Mesendoderm (in vitro differentiated cells): ENCODE data around the gene CELF5.

Experiments
- DNase-seq: peaks from one replicate; pipeline ENCODE4 v3.0.0; 2013
- H2AK5ac ChIP-seq: 2 replicates; pipeline ENCODE4 v1.6.1; 2013; ENCODE audit warnings: low read length, inconsistent platforms
- H2BK120ac ChIP-seq: 2 replicates; pipeline ENCODE4 v1.6.1; 2013; ENCODE audit warnings: low read depth, mild to moderate bottlenecking, low read length, moderate library complexity, mixed read lengths
- H2BK15ac ChIP-seq: replicated peaks from 2 replicates; pipeline ENCODE4 v1.6.1; 2013; ENCODE audit warnings: low read depth, mild to moderate bottlenecking, moderate library complexity
- H2BK5ac ChIP-seq: 2 replicates; pipeline ENCODE4 v1.6.1; 2013; ENCODE audit warnings: low read length, inconsistent platforms
- H3K18ac ChIP-seq: 2 replicates; pipeline ENCODE4 v1.6.1; 2013; ENCODE audit warnings: mild to moderate bottlenecking, low read length, mixed read lengths
- H3K23ac ChIP-seq: one replicate; pipeline ENCODE4 v1.6.1; 2013; ENCODE audit warnings: low read length
- H3K27ac ChIP-seq: 2 replicates; pipeline ENCODE4 v1.5.1; 2013; ENCODE audit warnings: low read depth, mild to moderate bottlenecking, inconsistent platforms, low read length, moderate library complexity
- H3K27me3 ChIP-seq: 2 replicates; pipeline ENCODE4 v1.6.1; 2013; ENCODE audit warnings: low read length, control low read depth, mild to moderate bottlenecking, inconsistent platforms; ENCODE audit not compliant: insufficient read depth, poor library complexity
- H3K36me3 ChIP-seq: 2 replicates; pipeline ENCODE4 v1.6.1; 2013; ENCODE audit warnings: low read length, inconsistent platforms; ENCODE audit not compliant: control insufficient read depth, insufficient read depth
- H3K4ac ChIP-seq: one replicate; pipeline ENCODE4 v1.6.1; 2013; ENCODE audit warnings: low read depth, mild to moderate bottlenecking, low read length, moderate library complexity
- H3K4me1 ChIP-seq: 2 replicates; pipeline ENCODE4 v1.6.1; 2013; ENCODE audit warnings: low read depth, low read length, inconsistent platforms; ENCODE audit not compliant: control insufficient read depth
- H3K4me2 ChIP-seq: 2 replicates; pipeline ENCODE4 v1.6.1; 2013; ENCODE audit warnings: low read length
- H3K4me3 ChIP-seq: 2 replicates; pipeline ENCODE4 v1.5.1; 2013; ENCODE audit warnings: mild to moderate bottlenecking, low read length
- H3K56ac ChIP-seq: one replicate; pipeline ENCODE4 v1.6.1; 2013; ENCODE audit warnings: low read length
- H3K79me1 ChIP-seq: 2 replicates; pipeline ENCODE4 v1.6.1; 2013; ENCODE audit warnings: low read length, inconsistent platforms
- H3K79me2 ChIP-seq: 2 replicates; pipeline ENCODE4 v1.6.1; 2013; ENCODE audit warnings: mild to moderate bottlenecking, low read length; ENCODE audit not compliant: control insufficient read depth, insufficient read depth
- H3K9ac ChIP-seq: 2 replicates; pipeline ENCODE4 v1.6.1; 2013; ENCODE audit warnings: low read length, inconsistent platforms
- H4K5ac ChIP-seq: one replicate; pipeline ENCODE4 v1.6.1; 2013; ENCODE audit warnings: low read length
- H4K8ac ChIP-seq: one replicate; pipeline ENCODE4 v1.6.1; 2013; ENCODE audit warnings: low read depth, mild to moderate bottlenecking, control low read depth, low read length, moderate library complexity
- WGBS: extraction: QIAGEN DNeasy Blood & Tissue Kit; methylation state at CpG from one replicate; pipeline ENCODE4 v1.1.7; 2013; ENCODE audit warnings: low lambda C conversion rate, missing lambda C conversion rate; ENCODE audit not compliant: insufficient coverage; ENCODE audit errors: extremely low coverage; 5-methylcytosine and 5-hydroxymethylcytosine counted together

The CELF5 gene

DNA sequence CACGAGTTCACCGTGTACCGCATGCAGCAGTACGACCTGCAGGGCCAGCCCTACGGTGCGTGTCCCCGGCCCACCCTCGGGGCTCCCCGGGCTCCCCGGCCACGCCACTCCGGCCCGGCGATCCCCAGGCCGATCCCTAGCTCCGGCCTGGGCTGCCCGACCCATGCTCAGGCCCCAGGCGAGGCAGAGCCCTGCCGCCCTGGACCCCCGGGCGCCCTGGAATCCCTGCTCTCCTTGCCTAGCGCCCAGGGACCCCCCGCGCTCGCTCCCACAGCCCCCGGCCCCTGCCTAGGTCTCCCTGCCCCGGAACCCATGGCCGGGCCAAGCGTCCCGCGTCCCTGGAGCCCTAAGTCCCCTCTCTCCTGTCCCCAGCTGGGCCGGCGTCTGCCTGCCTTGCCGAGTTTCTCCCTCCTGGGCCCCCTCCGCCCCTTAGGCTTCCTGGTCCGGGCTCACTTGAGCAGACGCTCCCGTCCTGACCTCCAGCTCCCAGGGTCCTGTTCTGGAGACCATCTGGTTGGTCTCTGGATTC is 38.2 kb upstream of the CELF5 start:
- Histone ChIP-seq H3K36me3 (no peaks in the 10 kb centered on the region), H2AK5ac (no peak overlapping the region), H3K4ac (no peak overlapping the region), H2BK5ac (no peak overlapping the region), H4K8ac (no peak overlapping the region), H3K27me3 (no peaks in the 10 kb centered on the region), H3K4me2 (peak overlapping the region; percentile 87), H3K4me1 (peaks cover 3% of the 10 kb centered on the region), H3K23ac (no peak overlapping the region), H3K79me1 (peaks cover 18% of the 10 kb centered on the region), H3K56ac (peak overlapping the region; percentile 99), H2BK120ac (no peak overlapping the region), H3K4me3 (peak overlapping the region; percentile 92), H2BK15ac (no peak overlapping the region), H3K9ac (peak overlapping the region; percentile 96), H3K27ac (no peak overlapping the region), H3K18ac (peak overlapping the region; percentile 5), H3K79me2 (peaks cover 51% of the 10 kb centered on the region), H4K5ac (no peak overlapping the region)
- no CpG with 5 or more reads among the region's 38 CpGs for WGBS
- no peak for DNase-seq

DNA sequence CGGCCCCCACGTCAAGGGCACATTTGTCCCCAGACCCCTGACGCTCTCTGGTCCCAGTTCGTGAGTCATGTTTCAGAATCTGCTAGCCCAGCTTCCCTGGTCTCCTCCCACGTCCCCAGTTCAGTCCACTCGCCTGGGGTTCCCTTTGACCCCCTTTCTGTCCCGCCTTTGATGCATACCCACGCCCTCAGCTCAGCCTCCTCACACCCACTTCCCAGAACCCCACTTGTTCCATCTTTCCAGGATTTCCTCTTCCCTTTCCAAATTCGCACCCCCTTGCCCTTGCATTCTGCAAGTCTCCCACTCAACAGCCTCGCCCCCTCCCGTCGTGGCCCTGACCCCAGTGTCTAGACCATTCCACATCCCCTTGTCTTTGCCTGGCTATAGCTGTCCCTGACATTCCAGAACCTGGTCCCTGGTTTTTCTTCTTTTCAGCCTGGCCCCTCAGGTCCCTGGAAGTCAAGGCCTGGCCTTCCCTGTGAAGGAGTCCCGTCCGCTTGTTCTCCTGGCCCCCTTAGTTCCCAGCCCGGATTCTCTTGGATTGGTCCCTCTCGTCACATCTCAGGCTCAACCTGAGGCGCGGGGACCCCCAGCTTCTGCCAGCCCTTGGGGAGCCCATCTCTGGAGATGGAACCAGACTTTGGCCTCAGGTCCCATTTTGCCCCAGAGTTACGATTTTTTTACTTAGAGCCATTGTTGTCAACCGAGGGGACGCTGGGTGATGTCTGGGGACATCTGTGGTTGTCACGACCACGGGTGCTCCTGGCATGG is 37.4 kb upstream of the CELF5 start:
- no peak overlapping the region for H3K27ac ChIP-seq
- no peak overlapping the region for H3K18ac ChIP-seq
- H2AK5ac ChIP-seq: no peak overlapping the region
- no peaks in the 10 kb centered on the region for H3K27me3 ChIP-seq
- no CpG with 5 or more reads among the region's 23 CpGs for WGBS
- H3K4me1 ChIP-seq: peaks cover 3% of the 10 kb centered on the region
- H2BK120ac ChIP-seq: no peak overlapping the region
- DNase-seq: no peak
- peak overlapping the region; percentile 99 for H3K56ac ChIP-seq
- no peak overlapping the region for H4K5ac ChIP-seq
- H3K79me1 ChIP-seq: peaks cover 19% of the 10 kb centered on the region
- H3K4me2 ChIP-seq: peak overlapping the region; percentile 87
- peak overlapping the region; percentile 92 for H3K4me3 ChIP-seq
- no peak overlapping the region for H2BK15ac ChIP-seq
- peak overlapping the region; percentile 96 for H3K9ac ChIP-seq
- H3K36me3 ChIP-seq: no peaks in the 10 kb centered on the region
- H2BK5ac ChIP-seq: no peak overlapping the region
- no peak overlapping the region for H3K4ac ChIP-seq
- H3K23ac ChIP-seq: no peak overlapping the region
- peaks cover 56% of the 10 kb centered on the region for H3K79me2 ChIP-seq
- H4K8ac ChIP-seq: no peak overlapping the region

- H3K9ac ChIP-seq: peak overlapping the region; percentile 13
- no CpG with 5 or more reads among the region's 36 CpGs for WGBS
- peak overlapping the region; percentile 7 for H3K56ac ChIP-seq
- peaks cover 56% of the 10 kb centered on the region for H3K79me2 ChIP-seq
- H2BK5ac ChIP-seq: no peak overlapping the region
- H3K4me3 ChIP-seq: no peak overlapping the region
- no peaks in the 10 kb centered on the region for H3K36me3 ChIP-seq
- H3K27ac ChIP-seq: no peak overlapping the region
- no peak overlapping the region for H3K18ac ChIP-seq
- H3K4ac ChIP-seq: no peak overlapping the region
- no peak for DNase-seq
- H3K4me2 ChIP-seq: no peak overlapping the region
- H4K8ac ChIP-seq: no peak overlapping the region
- no peak overlapping the region for H2BK120ac ChIP-seq
- H3K79me1 ChIP-seq: peaks cover 19% of the 10 kb centered on the region
- H3K23ac ChIP-seq: no peak overlapping the region
- no peaks in the 10 kb centered on the region for H3K27me3 ChIP-seq
- H3K4me1 ChIP-seq: peaks cover 3% of the 10 kb centered on the region
- no peak overlapping the region for H2AK5ac ChIP-seq
- no peak overlapping the region for H2BK15ac ChIP-seq
- no peak overlapping the region for H4K5ac ChIP-seq
Measured at GRCh38 chr19:3187662-3188511, 36.6 kb upstream of the CELF5 start.

DNA sequence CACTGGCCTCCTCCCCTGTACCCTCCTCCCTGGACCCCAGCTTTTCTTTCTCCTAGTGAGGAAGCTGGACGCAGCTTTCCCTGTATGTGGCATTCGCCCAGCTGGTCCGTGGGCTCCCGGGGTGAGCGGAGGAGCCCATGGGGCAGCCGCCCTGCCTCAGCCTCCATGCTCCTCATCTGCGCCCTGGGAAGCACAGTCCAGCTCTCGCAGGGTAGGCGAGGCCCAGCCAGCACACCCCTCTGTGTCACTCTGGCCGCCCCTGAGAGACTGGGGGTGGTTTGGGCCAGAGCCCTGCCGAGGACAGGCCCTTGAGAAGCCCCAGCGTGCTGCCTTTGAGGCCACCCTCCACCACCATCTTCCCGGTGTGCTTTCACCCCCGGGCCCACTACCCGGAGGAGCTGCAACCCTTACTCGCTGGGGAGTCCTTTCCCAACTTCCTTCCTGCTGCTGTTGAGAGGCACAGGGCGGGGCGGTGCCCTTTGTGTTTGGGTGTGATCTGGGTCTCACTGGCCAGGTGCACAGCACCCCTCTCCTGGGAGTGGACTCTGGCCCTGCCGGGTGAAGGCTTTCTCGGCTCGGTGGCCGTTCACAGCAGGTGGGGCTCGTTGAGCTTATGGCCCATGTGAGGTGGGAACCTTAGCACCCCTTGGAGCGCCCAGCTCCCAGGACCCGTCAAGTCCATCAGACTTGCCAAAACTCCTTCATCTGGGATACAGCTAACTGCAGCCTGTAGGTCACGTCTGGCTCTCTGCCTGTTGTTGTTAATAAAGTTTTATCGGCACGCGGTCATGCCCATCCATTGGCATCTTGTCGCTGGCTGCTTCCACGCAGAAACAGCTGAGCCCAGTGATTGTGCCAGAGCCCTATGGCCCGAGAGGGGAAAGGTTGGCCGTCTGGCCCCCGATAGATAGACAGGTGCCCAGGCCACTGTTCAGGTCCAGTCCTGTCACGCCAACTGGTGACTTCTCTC is 35.5 kb upstream of the CELF5 start:
- Histone ChIP-seq H2AK5ac (no peak overlapping the region), H2BK120ac (no peak overlapping the region), H3K4ac (no peak overlapping the region), H3K9ac (no peak overlapping the region), H3K4me3 (no peak overlapping the region), H4K5ac (no peak overlapping the region), H2BK15ac (no peak overlapping the region), H3K27ac (no peak overlapping the region), H3K79me2 (peaks cover 56% of the 10 kb centered on the region), H3K23ac (no peak overlapping the region), H3K36me3 (no peaks in the 10 kb centered on the region), H2BK5ac (no peak overlapping the region), H3K56ac (no peak overlapping the region), H3K27me3 (no peaks in the 10 kb centered on the region), H4K8ac (no peak overlapping the region), H3K4me2 (no peak overlapping the region), H3K18ac (no peak overlapping the region), H3K79me1 (peaks cover 24% of the 10 kb centered on the region), H3K4me1 (peaks cover 3% of the 10 kb centered on the region)
- no CpG with 5 or more reads among the region's 35 CpGs for WGBS
- no peak for DNase-seq

GRCh38 chr19:3189702-3190469 is 34.6 kb upstream of the CELF5 start:
- Histone ChIP-seq H3K4me3 (no peak overlapping the region), H2AK5ac (no peak overlapping the region), H4K8ac (no peak overlapping the region), H3K79me1 (peaks cover 24% of the 10 kb centered on the region), H3K18ac (no peak overlapping the region), H3K56ac (no peak overlapping the region), H2BK15ac (no peak overlapping the region), H3K36me3 (no peaks in the 10 kb centered on the region), H2BK120ac (no peak overlapping the region), H3K9ac (no peak overlapping the region), H4K5ac (no peak overlapping the region), H3K79me2 (peaks cover 56% of the 10 kb centered on the region), H3K23ac (no peak overlapping the region), H3K27me3 (no peaks in the 10 kb centered on the region), H3K4ac (no peak overlapping the region), H3K27ac (no peak overlapping the region), H3K4me2 (no peak overlapping the region), H3K4me1 (peaks cover 3% of the 10 kb centered on the region), H2BK5ac (no peak overlapping the region)
- DNase-seq: no peak
- WGBS: no CpG with 5 or more reads among the region's 28 CpGs
